Tibial nerve (tissue), 4 donors: ENCODE data around the gene KCNIP3.
"Not testable (repeated sequence)": the region's sequence is repeated elsewhere in the genome, so short reads cannot be mapped to it uniquely, and the experiment has no call there.

Experiments
- EP300 ChIP-seq, 2 donors: sonication (generic); formaldehyde crosslinking; IDR thresholded peaks; one replicate each; pipeline ENCODE4 v1.6.1; 2017; ENCODE audit warnings: antibody characterized with exemption in 2 of 2, mild to moderate bottlenecking in 1 of 2
- TF ChIP-seq, protein P1 (sequence below), 5 experiments: fragments of 200-600 bp in 3 of 5; fragments of 450-650 bp in 2 of 5; sonication (generic) in 3 of 5; IDR thresholded peaks; one replicate each; pipeline ENCODE4 v1.5.1; 2016 to 2019; ENCODE audit warnings: antibody characterized with exemption in 5 of 5, mild to moderate bottlenecking in 3 of 5, moderate library complexity in 2 of 5

- not testable (repeated sequence) for TF ChIP-seq EP300 (IDR thresholded peaks at IDR 0.05)
- TF ChIP-seq, protein P1, sequence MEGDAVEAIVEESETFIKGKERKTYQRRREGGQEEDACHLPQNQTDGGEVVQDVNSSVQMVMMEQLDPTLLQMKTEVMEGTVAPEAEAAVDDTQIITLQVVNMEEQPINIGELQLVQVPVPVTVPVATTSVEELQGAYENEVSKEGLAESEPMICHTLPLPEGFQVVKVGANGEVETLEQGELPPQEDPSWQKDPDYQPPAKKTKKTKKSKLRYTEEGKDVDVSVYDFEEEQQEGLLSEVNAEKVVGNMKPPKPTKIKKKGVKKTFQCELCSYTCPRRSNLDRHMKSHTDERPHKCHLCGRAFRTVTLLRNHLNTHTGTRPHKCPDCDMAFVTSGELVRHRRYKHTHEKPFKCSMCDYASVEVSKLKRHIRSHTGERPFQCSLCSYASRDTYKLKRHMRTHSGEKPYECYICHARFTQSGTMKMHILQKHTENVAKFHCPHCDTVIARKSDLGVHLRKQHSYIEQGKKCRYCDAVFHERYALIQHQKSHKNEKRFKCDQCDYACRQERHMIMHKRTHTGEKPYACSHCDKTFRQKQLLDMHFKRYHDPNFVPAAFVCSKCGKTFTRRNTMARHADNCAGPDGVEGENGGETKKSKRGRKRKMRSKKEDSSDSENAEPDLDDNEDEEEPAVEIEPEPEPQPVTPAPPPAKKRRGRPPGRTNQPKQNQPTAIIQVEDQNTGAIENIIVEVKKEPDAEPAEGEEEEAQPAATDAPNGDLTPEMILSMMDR (IDR thresholded peaks at IDR 0.05): not testable (repeated sequence)
Measured at GRCh38 chr2:95434507-95435076, 137.4 kb downstream of the KCNIP3 start.
